Stimulated activated CD8-positive, alpha-beta memory T cell treated with anti-CD3 and anti-CD28 coated beads, Interleukin-4, amount 100 ng/mL, for 1 hour (primary cell): Measurements from ENCODE around the gene ANKH.
A peak's percentile ranks its signal among the peaks of the same experiment; 100 is the strongest.
"Not testable (repeated sequence)": the region's sequence is repeated elsewhere in the genome, so short reads cannot be mapped to it uniquely, and the experiment has no call there.

ENCODE experiments used
- DNase-seq, 2 donors: peaks; one replicate each; pipeline ENCODE4 v3.0.0-alpha.2; 2020; ENCODE audit warnings: low read depth in 2 of 2, low spot score in 1 of 2

The ANKH gene

DNA sequence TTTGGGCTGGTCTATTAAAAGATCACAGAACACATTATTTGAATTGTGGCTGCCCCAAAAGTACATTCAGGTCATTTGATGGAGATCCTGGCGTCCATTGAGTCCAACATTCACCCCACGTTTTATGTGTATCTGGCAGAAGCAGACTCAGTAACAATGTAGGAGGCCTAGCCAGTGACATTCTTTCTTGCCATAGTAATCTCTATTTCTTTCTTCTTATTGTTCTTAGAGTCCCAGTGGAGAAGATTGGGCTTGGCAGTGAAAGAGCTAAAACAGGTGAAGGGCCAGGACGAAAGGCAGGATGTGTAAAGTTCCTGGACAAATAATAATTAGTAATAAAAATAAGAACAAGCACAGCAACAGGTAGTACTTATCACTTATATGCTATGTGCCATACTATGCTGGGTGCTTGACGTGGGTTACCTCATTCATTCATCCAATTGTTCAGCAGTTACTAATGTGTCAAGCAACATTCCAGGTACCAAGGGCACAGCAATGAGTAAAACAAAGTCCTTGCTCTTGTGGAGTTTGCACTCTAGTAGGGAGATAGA lies 12.6 kb upstream of the ANKH start:
- no peak for DNase-seq

DNA sequence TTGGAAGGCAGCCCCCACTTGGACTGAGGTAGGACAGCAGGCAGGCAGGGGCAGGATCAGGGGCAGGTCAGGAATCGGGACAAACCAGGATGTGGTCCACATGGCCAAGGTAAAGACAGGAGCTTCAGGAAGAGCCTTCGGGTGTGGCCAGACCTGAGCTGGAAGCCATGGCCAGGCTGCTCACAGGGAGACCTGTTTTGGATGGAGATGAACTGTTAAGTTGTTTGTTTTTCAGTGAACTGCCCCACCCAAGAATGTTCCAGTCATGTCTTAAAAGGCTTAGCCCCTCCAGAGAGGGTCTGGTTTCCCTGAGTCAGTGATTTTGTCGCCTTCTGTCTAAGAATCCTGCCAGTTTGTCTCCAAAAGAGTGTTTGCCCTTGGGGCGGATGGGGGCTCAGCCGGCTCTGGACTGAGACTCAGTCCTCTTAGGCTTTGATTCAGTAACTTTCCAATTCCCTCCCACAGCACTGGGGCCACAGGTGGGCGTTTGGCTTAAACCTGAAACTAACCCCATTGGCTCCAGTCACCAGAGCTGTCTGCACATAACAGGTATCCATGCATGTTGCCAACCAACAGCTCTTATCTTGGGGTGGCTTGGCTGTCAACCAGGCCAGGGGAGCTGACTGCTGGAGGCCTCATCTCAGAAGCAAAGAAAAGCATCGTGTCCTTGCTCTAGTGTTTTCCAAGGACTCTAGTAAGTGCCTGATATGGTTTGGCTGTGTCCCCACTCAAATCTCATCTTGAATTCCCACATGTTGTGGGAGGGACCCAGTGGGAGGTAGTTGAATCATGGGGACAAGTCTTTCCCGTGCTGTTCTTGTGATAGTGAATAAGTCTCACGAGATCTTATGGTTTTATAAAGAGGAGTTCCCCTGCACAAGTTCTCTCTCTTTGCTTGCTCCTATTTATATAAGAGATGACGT lies 11.3 kb upstream of the ANKH start:
- DNase-seq, result no peak

DNA sequence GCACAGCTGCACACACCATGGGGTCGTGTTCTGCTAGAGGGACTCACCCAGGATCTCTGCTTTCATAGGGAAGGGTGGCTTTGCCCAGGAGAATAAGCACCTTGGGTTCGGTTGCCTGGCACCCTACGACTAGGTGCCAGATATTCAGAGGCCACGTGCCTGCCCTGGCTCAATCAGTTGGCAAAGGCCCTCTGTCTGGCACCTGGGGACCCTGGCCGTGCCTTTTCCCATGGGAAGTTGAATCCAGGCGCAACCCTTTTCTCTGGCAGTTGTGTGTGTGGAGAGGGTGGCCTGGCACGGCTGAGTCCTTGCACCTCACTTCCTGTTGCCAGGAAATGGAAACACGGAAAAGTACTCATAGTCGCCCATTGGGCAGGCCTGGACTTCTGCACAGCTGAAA lies 10.2 kb upstream of the ANKH start:
- DNase-seq, result no peak

GRCh38 chr5:14880688-14881087 lies 9.1 kb upstream of the ANKH start:
- DNase-seq, result no peak

GRCh38 chr5:14879937-14880589 lies 8.5 kb upstream of the ANKH start:
- DNase-seq, result no peak

GRCh38 chr5:14879393-14879792 lies 7.8 kb upstream of the ANKH start:
- DNase-seq, result no peak

DNA sequence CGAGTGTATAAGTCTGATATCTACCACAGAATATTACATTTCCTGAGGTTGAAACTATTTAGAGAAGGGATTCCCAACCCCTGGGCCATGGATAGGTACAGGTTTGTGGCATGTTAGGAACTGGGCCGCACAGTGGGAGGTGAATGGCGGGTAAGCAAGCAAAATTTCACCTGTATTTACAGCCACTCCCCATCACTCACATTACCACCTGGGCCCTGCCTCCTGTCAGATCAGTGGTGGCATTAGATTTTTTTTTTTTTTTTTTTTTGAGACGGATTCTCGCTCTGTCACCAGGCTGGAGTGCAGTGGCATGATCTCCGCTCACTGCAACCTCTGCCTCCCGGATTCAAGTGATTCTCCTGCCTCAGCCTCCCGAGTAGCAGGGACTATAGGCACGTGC lies 6.6 kb upstream of the ANKH start:
- not testable (repeated sequence) for DNase-seq

- no peak for DNase-seq
Measured at GRCh38 chr5:14876095-14876494, 4.5 kb upstream of the ANKH start.

DNA sequence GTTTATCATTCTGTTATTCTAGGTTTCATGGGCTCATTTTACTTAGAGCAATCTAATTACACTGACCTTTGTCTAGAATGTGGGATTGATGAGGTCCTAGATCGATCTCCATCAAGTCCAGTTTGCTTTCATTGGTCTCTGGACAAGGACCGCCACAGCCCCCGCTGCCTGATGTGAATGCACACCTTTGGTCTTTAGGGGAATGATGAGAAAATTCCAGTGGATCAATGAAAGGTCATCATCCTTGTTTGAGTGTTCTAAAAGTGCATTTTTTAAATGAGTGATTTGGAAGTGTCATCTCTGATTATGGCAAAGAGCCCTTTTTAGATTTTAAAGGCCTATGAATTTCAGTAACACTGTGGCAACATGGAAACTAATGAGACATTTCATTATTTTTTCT lies 2.2 kb upstream of the ANKH start:
- no peak for DNase-seq

DNA sequence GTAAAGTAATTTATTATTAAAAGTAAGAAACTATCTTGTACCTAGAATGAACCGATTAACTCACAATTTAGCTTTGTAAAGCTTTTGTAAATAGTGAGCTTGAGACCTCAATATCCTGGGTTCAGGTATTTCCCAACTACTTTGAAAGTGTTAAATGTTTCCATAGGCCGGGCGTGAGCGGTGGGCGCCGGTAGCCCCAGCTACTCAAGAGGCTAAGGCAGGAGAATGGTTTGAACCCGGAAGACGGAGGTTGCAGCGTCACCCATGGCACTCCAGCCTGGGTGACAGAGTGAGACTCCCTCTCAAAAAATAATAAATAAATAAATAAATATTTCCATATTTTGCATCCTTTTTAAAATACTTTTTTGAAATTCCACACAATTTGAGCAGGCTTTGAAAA lies 1.5 kb upstream of the ANKH start:
- DNase-seq, result no peak

GRCh38 chr5:14872070-14872989 lies 752 bp upstream of the ANKH start:
- no peak for DNase-seq

DNA sequence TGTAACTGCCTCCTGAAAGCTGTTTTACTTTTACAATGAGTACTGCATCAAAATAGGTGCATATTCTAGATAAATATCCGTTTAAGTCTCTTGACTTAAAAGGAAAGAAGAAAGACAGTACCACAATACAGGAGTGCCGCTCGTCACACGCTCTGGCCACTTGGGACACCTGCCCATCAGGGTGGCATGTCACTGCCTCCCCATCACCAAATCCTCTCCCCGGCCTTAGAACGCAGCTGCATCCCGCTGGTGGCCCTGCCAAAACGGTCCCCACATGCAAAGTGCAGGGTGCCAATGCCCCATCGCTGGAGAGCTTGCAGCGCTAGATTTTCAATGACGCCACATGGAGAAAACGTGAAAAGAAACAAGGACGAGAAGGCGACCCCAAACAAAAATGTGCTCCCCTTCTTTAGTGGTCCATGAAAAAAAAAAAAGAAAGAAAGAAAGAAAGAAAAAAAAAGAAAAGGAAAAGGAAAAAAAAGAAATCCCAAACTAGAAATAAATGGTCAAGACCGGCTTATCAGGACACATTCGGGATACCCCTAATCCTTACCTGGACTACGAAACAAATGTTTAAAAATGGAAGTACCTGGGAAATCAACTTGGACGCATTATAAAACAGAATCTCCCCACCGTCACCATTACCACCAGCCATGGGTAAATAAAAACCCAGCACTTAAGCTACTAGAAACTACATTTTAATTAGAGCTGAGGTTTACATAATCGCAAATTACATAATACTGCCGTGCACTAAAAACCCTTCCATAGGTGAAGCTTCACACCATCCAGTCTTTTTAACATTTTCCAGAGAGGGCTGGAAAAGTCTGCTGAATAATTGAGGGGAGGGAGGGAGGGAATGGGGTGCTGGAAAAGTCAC lies 1.0 kb downstream of the ANKH start:
- DNase-seq, result peak in 1 of 2 donors; percentile 59

DNA sequence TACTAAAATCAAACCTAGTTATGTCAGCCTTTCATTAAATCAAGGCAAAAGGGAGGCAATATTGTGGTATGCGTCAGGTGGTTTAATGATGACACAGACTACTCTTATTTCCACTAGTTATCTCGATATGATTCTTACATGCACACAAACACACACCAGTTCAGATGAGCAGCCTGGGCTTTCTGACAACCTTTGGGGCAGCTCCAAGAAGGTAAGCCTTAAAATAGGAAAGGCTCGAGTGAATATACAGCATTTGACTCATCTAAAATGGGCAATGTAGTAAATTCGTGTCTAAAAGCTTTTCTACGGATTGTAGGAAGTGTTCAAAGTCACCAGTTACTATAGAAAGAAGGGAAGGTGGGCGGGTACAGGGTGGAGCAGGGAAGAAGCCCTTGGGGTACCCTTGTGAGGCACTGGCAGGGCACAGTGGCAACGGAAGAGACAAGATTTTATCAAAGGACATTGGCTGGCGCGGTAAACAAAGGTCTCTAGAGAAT lies 1.9 kb downstream of the ANKH start:
- no peak for DNase-seq

DNA sequence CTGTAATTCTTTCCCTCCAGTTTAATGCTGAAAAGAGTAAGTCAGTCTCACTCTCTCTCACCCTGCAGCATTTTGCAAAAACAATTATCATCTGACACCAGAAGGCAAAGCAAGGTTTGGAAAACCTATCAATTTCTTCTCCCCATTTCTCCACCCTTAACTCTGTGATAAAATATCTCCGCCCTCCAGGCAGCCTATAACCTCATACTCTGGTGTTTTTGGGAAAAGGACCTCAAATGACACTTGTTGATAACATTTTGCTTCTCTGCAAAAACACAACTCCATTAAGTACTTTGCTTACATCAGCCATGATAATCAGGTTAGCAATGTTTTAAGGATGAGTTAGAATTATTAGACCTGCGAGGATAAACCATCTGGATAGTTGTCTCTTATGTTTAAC lies 2.3 kb downstream of the ANKH start:
- DNase-seq, result no peak

DNA sequence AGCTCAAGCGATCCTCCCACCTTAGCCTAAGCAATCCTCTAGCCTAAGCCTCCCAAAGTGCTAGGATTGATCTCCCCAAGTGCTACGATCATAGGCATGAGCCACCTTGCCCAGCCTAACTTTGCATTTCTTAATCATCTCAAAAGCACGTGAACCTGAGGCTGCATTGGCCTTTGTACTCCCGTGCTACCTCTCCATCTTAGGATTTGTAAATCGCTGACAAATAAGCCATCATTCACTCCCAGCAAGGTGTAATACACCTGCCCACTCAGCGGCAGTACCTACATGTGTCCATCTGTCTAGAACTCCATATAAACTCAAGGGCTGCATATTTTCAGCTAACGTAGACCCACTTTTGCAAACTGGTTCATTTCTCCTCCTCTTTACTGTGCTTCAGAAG lies 2.8 kb downstream of the ANKH start:
- DNase-seq, result no peak

DNA sequence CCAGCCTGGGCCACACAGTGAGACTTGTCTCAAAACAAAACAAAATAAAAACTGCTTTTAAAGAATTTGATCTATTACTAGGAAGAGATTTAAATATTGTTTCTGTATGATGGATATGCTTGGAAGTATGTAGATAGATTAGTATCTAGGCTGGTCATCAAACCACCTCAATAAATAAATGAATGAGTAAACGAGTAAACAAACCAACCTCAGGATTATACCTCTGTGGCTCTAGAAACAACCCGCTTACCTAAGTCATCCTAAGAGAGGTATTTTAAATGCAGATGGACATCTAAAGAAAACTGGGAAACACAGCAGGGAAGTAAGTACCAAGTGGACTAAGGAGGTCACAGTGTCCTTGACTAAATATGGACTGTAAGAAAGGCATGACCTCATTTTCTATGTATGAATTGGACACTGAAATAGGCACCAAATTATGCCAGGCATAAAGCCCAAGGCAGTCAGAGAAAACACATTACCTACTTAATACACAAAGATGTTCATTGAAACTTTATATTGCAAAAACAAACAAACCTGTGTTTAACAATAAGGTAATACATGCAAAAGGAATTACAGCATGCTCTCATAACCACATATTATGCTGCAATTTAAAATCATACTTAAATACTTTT lies 7.3 kb downstream of the ANKH start:
- no peak for DNase-seq

DNA sequence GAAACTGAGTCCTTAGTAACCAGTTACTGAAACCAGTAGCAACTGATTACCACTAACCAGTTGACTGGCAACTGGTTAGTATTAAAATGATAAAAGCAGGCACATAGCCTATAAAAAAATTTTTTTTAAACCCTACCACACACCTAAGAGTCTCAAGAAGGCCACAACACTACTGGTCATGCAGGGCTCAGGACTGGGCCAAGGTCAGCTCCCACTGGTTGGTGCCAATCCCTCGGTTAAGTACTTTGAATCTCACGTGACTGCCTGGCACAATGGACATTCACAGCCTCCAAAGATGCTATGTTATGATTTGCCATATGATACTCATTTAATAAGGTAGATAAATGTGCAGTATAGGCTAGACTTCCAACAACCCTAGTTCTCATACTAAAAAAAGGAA lies 8.5 kb downstream of the ANKH start:
- no peak for DNase-seq

DNA sequence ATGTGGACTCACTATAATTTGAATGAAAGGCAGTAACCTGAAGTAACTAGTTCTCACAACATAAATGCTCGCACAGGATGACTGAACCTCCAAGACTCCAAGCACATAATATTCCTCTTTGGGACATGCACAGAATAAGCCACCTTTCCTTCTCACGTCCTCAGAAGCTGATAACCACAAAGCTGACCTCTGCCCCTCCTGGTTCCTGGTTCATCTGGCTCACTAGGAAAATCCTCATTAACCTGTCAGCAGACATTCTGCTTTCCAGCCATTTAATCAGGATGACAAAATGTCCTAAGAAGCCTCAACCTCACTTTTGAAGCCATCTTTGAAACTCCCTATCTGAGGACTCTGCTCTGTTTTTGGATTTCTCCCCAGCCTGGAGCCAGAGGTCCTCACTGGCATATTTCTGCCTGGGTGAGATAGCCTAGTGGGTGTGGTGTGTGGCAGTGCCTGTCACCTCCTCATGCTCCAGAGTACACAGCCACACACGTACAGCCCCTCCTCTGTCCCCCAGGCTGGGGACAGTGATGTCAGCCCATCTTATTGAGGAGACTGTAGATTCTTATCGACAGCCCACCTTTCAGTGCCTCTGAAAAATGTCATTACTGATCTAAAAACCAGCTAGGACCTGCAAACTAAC lies 10.3 kb downstream of the ANKH start:
- no peak for DNase-seq

- DNase-seq, result no peak
Measured at GRCh38 chr5:14859980-14860379, 11.6 kb downstream of the ANKH start.
